HK-2 (cell line): ENCODE data around the gene GRIN1.
"Not testable (repeated sequence)": the region's sequence is repeated elsewhere in the genome, so short reads cannot be mapped to it uniquely, and the experiment has no call there.

ENCODE experiments used
- DNase-seq: peaks from one replicate; pipeline ENCODE4 v3.0.0-alpha.2; 2018; ENCODE audit not compliant: unreplicated experiment

The GRIN1 gene

GRCh38 chr9:137128862-137129455, 10.0 kb upstream of the GRIN1 start:
- DNase-seq, result no peak

GRCh38 chr9:137129456-137130175, 9.3 kb upstream of the GRIN1 start:
- DNase-seq, result peak; percentile 94

- peak; percentile 47 for DNase-seq
Measured at GRCh38 chr9:137130176-137130755, 8.7 kb upstream of the GRIN1 start.

GRCh38 chr9:137134191-137134590, 4.8 kb upstream of the GRIN1 start:
- no peak for DNase-seq

- DNase-seq, result not testable (repeated sequence)
Measured at GRCh38 chr9:137135154-137135553, 3.8 kb upstream of the GRIN1 start.

- DNase-seq, result no peak
Measured at GRCh38 chr9:137136261-137136880, 2.6 kb upstream of the GRIN1 start.

- DNase-seq, result no peak
Measured at GRCh38 chr9:137136881-137137607, 1.9 kb upstream of the GRIN1 start.

GRCh38 chr9:137138058-137138721, 764 bp upstream of the GRIN1 start:
- DNase-seq, result no peak

- no peak for DNase-seq
Measured at GRCh38 chr9:137139468-137140150, 655 bp downstream of the GRIN1 start.

GRCh38 chr9:137140151-137141012, 1.4 kb downstream of the GRIN1 start:
- DNase-seq, result no peak

GRCh38 chr9:137141050-137141810, 2.3 kb downstream of the GRIN1 start:
- no peak for DNase-seq

GRCh38 chr9:137141976-137142936, 3.3 kb downstream of the GRIN1 start:
- DNase-seq, result no peak

- DNase-seq, result no peak
Measured at GRCh38 chr9:137143459-137143858, 4.5 kb downstream of the GRIN1 start.

- no peak for DNase-seq
Measured at GRCh38 chr9:137145731-137146526, 7.0 kb downstream of the GRIN1 start.

- DNase-seq, result no peak
Measured at GRCh38 chr9:137146527-137146918, 7.6 kb downstream of the GRIN1 start.

GRCh38 chr9:137147091-137147792, 8.3 kb downstream of the GRIN1 start:
- DNase-seq, result no peak

- DNase-seq, result no peak
Measured at GRCh38 chr9:137147793-137148160, 8.8 kb downstream of the GRIN1 start.
